NCI-H1105 (cell line): ENCODE data around the gene PDE3A.
"Not testable (repeated sequence)": the region's sequence is repeated elsewhere in the genome, so short reads cannot be mapped to it uniquely, and the experiment has no call there.

Experiments
- DNase-seq: peaks from one replicate; lab custom pipeline; 2025; lab: John Stamatoyannopoulos, UW

Gene PDE3A

DNA sequence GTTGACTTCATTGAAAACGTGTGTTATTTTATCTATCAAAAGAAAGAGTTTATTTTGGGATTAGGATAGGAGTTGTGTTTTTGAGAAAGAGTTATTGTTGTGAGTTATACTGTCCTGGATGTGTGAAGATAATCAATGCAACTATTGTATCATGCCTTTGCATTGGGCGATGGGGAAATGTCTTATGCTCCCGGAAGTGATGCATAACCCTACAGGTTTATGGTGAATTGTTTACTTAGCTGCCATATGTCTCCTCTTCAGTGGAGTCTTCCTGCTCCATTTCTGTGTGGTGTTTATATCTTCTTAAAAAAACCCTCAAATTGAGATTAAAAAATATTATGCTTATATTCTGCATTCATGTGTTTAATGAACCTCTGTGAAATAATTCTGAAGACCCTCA, 6.5 kb downstream of the PDE3A start:
- no peak for DNase-seq

- no peak for DNase-seq
These were observed 7.2 kb downstream of the PDE3A start for GRCh38 chr12:20375560-20375959.

DNA sequence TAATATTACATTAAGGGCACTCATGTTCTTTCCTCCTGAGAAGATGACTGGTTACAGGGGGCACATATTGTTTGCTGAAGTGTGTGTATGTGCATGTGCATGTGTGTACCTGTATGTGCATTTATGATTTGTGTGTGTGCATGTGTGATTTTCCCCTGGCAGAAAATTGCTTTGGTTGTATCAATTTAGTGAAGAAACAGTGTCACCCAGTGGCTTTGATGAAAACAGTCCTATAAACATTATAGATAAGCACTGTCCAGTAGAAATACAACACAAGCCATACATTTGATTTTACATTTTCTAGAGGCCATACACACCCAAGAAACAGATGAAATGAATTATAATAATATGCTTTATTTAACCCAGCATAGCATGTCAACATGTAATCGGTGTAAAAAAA, 8.6 kb downstream of the PDE3A start:
- DNase-seq = no peak

DNA sequence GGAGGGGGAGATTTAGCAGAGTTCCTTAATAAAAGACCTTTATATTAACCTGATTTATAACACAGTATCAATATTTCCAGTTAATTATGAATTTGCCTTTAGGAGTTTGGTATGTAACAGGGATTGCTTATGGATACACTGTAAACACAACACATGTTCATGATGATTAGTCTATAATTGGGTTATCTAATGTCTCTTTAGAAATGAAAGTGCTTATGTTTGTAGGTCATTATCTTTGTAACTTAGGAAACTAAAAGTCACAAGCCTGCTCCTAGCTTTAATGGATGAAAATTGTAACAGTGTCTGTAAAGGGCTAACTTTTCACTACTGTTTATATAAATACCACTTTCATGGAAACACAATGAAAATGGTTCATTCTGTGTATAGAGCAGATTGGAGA, 9.4 kb downstream of the PDE3A start:
- DNase-seq = no peak

DNA sequence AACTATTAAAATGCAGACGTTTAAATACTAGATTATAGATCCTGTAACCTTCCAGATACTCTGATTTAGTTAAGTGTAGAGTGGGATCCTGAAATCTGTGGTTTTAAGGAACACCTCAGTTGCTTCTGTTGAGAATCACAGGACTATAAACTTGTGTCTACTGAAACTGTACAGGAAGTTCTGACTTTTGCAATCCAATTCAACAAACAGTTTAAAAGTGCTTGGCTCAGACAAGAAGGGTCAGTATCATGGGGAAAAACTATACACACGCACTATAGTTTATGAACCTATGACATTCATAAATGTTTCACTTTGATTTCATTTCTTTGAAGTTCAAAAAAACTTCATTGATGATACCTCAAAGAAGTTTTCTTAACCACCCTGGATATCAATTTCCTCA, 13.8 kb downstream of the PDE3A start:
- DNase-seq = no peak

- no peak for DNase-seq
These were observed 15.3 kb downstream of the PDE3A start for GRCh38 chr12:20383612-20384011.

- DNase-seq = not testable (repeated sequence)
These were observed 16.5 kb downstream of the PDE3A start for GRCh38 chr12:20384836-20385235.

DNA sequence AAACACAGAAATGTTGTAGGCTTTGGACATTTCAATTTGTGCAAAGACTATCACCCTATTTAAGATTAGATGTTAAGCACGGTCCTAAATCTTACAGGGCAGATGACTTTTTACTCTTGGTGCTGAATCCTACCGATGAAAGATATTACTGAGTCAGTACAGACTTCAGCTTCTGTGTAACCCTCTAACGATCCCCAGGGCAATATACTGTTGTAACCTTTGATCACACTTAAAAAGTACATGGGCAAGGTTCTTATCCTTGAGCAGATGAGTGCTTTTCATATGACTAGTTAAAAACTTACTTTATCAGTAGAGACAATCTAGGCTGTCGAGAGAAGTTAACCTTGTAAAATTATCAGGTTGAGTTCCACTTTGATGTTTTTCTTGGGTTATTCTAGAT, 22.5 kb downstream of the PDE3A start:
- DNase-seq = no peak

DNA sequence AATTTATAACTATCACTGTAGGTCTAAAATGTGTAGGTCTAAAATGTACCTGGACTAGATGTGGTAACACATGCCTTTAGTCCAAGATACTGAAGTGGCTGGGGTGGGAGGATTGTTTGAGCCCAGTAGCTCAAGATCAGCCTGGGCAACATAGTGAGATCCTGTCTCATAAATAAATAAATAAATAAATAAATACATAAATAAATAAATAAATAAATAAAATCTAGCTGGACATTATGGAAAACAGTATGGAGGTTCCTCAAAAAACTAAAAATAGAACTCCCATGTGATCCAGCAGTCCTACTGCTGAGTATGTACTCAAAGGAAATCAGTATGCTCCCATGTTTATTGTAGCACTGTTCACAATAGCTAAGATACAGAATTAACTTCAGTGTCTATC, 24.0 kb downstream of the PDE3A start:
- no peak for DNase-seq

DNA sequence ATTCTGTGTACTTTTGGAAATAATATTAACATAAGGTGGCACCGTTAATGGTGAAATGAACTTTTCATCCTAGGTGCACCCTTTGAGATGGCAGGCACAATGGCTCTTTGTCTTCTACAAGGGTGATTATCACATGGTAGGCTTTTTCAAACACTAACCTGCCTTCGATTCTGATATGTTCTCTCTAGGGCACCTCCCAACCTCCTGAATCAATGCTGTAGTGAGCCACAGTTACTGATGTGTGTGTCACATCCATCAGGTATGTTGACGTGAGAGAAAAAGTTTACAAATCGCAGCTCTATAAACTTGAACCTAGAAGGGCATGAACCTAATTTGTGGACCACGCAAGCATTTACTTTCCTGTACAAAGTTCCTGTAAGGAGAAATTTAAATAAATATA, 25.4 kb downstream of the PDE3A start:
- DNase-seq = no peak

- DNase-seq = no peak
These were observed 27.6 kb downstream of the PDE3A start for GRCh38 chr12:20395791-20396550.

DNA sequence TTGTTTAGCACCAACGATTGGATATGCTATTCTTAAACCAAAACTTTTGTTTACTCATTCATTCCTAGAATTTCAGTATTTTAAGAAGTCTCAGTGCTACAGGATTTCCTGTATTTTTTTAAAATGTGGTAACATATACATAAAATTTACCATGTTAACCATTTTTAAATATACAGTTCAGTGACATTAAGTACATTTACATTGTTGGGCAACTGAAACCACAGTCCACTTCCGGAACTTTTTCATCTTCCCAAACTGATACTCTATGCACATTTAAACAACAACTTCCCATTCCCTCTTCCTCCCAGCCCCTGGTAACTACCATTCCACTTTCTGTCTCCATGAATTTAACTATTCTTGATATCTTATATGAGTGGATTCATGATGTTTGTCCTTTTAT, 30.3 kb downstream of the PDE3A start:
- DNase-seq = no peak

DNA sequence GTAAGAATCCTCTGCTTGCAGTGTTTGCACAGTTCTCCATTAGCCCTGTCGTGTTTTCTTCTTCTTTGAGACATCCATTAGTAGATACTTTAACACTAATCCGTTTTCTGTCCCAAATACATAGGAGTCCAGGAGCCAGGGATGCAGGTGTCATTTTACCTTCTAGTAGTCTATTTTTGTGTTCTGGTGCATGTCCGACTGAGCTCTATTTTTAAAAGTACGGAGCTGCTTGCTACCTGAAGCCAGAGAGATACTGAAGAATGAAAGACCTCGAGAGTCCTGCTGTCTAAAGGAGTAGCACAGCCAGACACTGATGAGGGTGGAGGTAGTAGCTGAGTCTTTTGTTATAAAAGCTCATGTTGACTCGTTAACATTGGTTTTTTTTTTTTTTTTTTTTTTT, 31.7 kb downstream of the PDE3A start:
- DNase-seq = no peak

DNA sequence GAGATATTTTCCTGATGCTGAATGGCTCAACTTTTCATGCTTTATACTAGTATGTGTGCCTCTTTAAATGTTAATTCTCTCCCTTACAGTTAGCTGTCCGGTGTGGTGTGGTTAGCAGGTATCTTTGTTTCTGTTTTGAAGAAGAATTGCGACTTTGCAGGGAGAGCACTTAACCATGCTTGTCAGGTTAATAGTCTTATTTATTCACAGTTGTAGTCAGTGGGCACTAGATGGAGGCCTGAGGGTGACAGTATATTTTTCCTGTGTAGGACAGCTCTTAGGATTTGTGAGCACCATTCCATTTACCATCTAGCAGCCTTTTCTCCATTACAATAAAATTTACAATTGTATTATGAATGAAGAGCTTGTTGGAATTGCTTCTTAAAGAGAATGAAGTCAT, 34.9 kb downstream of the PDE3A start:
- DNase-seq = no peak

GRCh38 chr12:20404576-20405346, 36.4 kb downstream of the PDE3A start:
- DNase-seq = peak; percentile 7

DNA sequence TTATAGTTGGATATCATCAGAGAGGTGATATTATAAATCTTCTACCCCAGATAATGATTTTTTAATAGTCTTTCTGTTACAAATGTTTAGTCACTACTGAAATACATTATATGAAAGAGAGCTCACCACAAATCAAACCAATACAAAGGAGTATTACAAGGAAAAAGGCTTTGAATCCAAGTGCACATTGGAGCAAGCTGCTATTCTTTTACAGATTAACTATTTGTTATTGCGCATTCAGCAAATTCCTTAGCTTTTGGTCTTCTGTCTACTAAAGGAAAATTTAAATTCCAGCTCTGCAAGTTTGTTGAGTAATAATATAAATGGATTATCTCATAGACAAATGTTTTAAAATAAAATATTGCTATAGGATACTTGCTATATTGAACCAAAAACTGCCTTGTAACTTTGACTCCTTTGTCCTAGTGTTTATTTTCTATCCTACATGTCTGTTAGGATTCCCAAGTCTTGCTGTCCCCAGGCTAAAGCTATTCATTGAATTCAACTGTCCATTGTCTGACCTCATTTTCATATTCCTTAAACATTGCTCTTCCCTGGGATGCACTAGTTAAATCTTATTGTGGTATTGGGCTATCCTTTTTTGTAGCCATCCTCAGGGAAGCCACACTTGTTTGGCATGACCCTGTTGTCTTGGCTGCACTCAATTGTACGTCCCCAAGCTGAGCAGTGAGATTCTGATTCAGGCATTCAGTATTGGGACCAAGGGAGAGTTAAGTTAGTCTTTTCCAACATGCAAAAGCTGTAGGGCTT, 41.5 kb downstream of the PDE3A start:
- no peak for DNase-seq

- DNase-seq = no peak
These were observed 42.4 kb downstream of the PDE3A start for GRCh38 chr12:20410734-20411133.

GRCh38 chr12:20411345-20411744, 43.0 kb downstream of the PDE3A start:
- no peak for DNase-seq

- peak; percentile 66 for DNase-seq
These were observed 46.7 kb downstream of the PDE3A start for GRCh38 chr12:20415028-20415427.

DNA sequence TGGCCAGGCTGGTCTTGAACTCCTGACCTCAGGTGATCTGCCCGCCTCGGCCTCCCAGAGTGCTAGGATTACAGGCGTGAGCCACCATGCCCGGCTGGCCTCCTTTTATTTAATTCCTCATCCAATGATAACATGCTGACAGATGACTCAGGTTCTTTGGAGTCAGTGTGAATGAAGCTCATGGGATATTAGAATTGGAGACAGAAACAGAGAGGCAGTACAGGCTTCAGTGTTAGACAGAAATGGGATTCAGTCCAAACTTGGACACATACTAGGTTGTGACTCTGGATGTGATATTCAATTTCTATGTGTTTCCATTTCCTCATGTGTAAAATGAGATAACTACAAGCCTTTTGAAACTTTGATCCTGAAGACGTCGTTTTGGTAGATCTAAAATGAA, 47.3 kb downstream of the PDE3A start:
- DNase-seq = no peak

GRCh38 chr12:20420557-20420956, 52.2 kb downstream of the PDE3A start:
- no peak for DNase-seq

- DNase-seq = no peak
These were observed 53.1 kb downstream of the PDE3A start for GRCh38 chr12:20421421-20421820.

DNA sequence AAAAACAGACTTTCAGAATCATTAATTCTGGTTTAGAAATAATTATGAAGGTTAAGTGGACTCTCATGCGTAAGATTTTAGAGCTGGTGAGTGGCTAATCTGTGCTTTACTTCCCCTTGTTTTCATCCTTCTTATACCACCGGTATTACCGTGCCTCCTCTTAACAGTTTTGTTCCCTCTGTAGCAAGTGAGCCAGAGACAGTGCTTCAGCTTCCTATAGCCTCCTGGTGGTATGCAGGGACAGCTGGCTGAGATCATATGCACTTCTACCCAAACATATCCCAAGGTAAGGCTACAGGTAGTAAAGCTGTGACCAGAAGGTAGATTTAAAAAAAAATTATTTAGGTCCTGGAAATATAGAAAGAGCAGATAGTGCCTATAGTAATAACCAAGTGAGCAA, 55.2 kb downstream of the PDE3A start:
- no peak for DNase-seq
